ENCODE results near the gene BMP8A.

Gene BMP8A

DNA sequence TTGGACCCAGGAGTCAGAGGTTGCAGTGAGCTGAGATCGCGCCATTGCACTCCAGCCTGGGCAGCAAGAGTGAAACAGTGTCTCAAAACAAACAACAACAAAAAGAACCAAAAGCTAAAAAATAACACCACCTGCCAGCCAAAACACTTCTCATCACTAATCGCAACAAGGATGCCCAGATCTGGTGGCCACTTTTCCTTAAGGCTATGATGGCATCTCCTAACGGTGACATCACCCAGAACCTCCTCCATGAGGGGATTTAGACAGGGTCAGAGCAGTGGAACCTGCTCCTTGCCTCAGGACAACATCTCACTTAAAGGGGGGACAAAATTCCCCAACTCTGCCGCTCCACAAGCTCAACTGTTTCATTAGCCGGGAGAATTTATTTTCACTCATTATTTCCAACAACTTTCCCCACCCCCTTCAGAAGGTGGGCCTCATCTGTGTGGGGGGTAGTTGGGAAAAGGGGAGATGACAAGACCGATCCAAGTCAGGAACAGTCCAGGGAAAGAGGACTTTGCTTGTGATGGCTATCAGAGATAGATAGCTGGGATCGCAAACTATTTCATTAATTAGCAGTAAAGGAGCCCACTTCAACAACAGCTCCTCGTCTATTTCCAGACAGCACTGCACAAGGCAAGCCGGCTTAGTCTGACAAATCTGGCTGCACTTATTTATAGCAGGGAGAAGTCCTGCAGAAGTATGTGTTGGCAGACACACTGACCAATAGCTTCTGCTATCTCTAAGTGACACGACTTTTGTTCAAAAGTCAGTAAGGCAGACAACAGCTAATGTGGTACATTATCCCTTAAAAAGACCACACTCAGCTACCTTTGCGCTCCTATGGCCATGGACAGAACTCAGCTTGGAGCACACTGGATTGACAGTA, 82.5 kb downstream of the BMP8A start:
- no peak for DNase-seq

DNA sequence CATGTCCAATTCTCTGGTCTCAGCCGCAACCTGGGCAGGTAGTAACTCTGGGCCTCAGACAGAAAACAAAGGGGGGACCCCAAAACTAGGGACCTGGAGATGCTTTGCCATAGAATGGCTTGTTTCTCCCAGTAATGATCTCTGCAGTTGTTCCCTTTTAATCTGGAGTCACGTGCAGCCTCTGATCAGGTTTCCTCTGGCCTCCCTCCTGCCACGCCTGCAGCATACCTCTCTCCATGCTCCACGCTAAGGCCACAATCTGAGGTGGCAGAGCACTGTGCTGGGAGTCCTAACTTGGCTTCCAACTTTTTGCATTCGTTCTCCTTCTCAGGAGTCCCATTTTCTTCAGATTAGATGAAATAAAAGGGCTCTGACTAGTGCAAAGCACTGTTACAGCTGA, 83.2 kb downstream of the BMP8A start:
- DNase-seq = no peak
